Right lobe of liver (tissue), 4 donors: ENCODE data around the gene PPP6C.
"Not testable (repeated sequence)": the region's sequence is repeated elsewhere in the genome, so short reads cannot be mapped to it uniquely, and the experiment has no call there.

ENCODE experiments used
- CTCF ChIP-seq, 4 donors: fragments of 200-600 bp in 3 of 4; fragments of 450-650 bp in 1 of 4; IDR thresholded peaks; one replicate each; pipeline versions ENCODE4 v1.5.1 to v1.8.0; 2016 to 2022; ENCODE audit warnings: antibody characterized with exemption in 4 of 4, mild to moderate bottlenecking in 2 of 4
- POLR2A ChIP-seq: fragments of 450-650 bp; IDR thresholded peaks from one replicate; pipeline ENCODE4 v1.6.1; 2017; ENCODE audit warnings: antibody characterized with exemption, mild to moderate bottlenecking
- donor health status: DM: no; HTN: no; CAD: no.
- donor health status: DM: no; HTN: no; CAD: no.
- donor health status: DM: no; HTN: yes; CAD: no.

- not testable (repeated sequence) for TF ChIP-seq CTCF (IDR thresholded peaks at IDR 0.05); POLR2A
Measured at GRCh38 chr9:125114503-125114902, 75.1 kb downstream of the PPP6C start.
